ENCODE measurements around the gene PEF1. TPM values are rescaled to one million over a fixed set of nuclear protein-coding genes. Genes with fewer than 3 reads are reported as not detected.

PEF1 gene
- total and polyA plus RNA-seq, 4 donors, result 75.1 to 103 (median 80.8) TPM

- DNase-seq, result no peak
- peaks cover 0 to 10% (median 3%) of the 10 kb centered on the region in 4 donors for H3K36me3 ChIP-seq (ENCODE audit: control insufficient read depth in 4 of 4, insufficient read depth in 4 of 4, low read length in 4 of 4)
- H3K27ac ChIP-seq (ENCODE audit: low read depth in 1 of 2, low read length in 1 of 2), result peak overlapping the region in 1 of 2 donors; percentile 17
- H3K4me1 ChIP-seq (ENCODE audit: control insufficient read depth in 5 of 5, insufficient read depth in 5 of 5, low read length in 5 of 5), result peaks cover 0 to 9% (median 4%) of the 10 kb centered on the region in 5 donors
- no peak for TF ChIP-seq CTCF (IDR thresholded peaks at IDR 0.05; ENCODE audit: control extremely low read depth, extremely low read depth)
- ATAC-seq (ENCODE audit: insufficient read depth, low FRiP score), result no peak
- no peak overlapping the region for H3K9ac ChIP-seq (ENCODE audit: insufficient read depth in 1 of 2, low read length in 2 of 2)
- no peak overlapping the region for H3K4me3 ChIP-seq
- H3K9me3 ChIP-seq (ENCODE audit: control insufficient read depth in 4 of 4, insufficient read depth in 3 of 4, low read length in 3 of 4), result peaks cover 0 to 3% (median 0%) of the 10 kb centered on the region in 4 donors
- H3K27me3 ChIP-seq (ENCODE audit: control insufficient read depth in 3 of 3, insufficient read depth in 3 of 3, low read length in 2 of 3), result no peaks in the 10 kb centered on the region
- WGBS, 2 donors, result 80 to 83% methylated on average over 9 of the region's 9 CpGs
These were observed 5.7 kb upstream of the PEF1 start for GRCh38 chr1:31650161-31651088.

- no peak for DNase-seq
- 76 to 84% methylated on average over 9 of the region's 9 CpGs for WGBS, 2 donors
- peaks cover 0 to 10% (median 4%) of the 10 kb centered on the region in 4 donors for H3K36me3 ChIP-seq (ENCODE audit: control insufficient read depth in 4 of 4, insufficient read depth in 4 of 4, low read length in 4 of 4)
- H3K9me3 ChIP-seq (ENCODE audit: control insufficient read depth in 4 of 4, insufficient read depth in 3 of 4, low read length in 3 of 4), result peaks cover 0 to 3% (median 0%) of the 10 kb centered on the region in 4 donors
- ATAC-seq (ENCODE audit: insufficient read depth, low FRiP score), result no peak
- H3K4me3 ChIP-seq, result no peak overlapping the region
- no peaks in the 10 kb centered on the region for H3K27me3 ChIP-seq (ENCODE audit: control insufficient read depth in 3 of 3, insufficient read depth in 3 of 3, low read length in 2 of 3)
- H3K9ac ChIP-seq (ENCODE audit: insufficient read depth in 1 of 2, low read length in 2 of 2), result no peak overlapping the region
- peaks cover 0 to 15% (median 5%) of the 10 kb centered on the region in 5 donors for H3K4me1 ChIP-seq (ENCODE audit: control insufficient read depth in 5 of 5, insufficient read depth in 5 of 5, low read length in 5 of 5)
- TF ChIP-seq CTCF (IDR thresholded peaks at IDR 0.05; ENCODE audit: control extremely low read depth, extremely low read depth), result no peak
- peak overlapping the region in 1 of 2 donors; percentile 48 for H3K27ac ChIP-seq (ENCODE audit: low read depth in 1 of 2, low read length in 1 of 2)
These were observed 4.1 kb upstream of the PEF1 start for GRCh38 chr1:31648641-31649357.

- WGBS, 2 donors, result 73 to 78% methylated on average over 2 of the region's 2 CpGs
- ATAC-seq (ENCODE audit: insufficient read depth, low FRiP score) (no peak), DNase-seq (no peak)
- Histone ChIP-seq H3K4me1 (ENCODE audit: control insufficient read depth in 5 of 5, insufficient read depth in 5 of 5, low read length in 5 of 5) (peaks cover 0 to 19% (median 11%) of the 10 kb centered on the region in 5 donors), H3K9me3 (ENCODE audit: control insufficient read depth in 4 of 4, insufficient read depth in 3 of 4, low read length in 3 of 4) (peaks cover 0 to 3% (median 0%) of the 10 kb centered on the region in 4 donors), H3K4me3 (no peak overlapping the region), H3K9ac (ENCODE audit: insufficient read depth in 1 of 2, low read length in 2 of 2) (no peak overlapping the region), H3K36me3 (ENCODE audit: control insufficient read depth in 4 of 4, insufficient read depth in 4 of 4, low read length in 4 of 4) (peaks cover 0 to 7% (median 2%) of the 10 kb centered on the region in 4 donors), H3K27ac (ENCODE audit: low read depth in 1 of 2, low read length in 1 of 2) (peak overlapping the region in 1 of 2 donors; percentile 48), H3K27me3 (ENCODE audit: control insufficient read depth in 3 of 3, insufficient read depth in 3 of 3, low read length in 2 of 3) (no peaks in the 10 kb centered on the region)
- TF ChIP-seq CTCF (IDR thresholded peaks at IDR 0.05; ENCODE audit: control extremely low read depth, extremely low read depth), result no peak
These were observed 3.5 kb upstream of the PEF1 start for GRCh38 chr1:31648190-31648589.
